Retina (tissue), 1 donor: ENCODE results near the gene ZBTB34.

Experiments
- DNase-seq: peaks from one replicate; pipeline ENCODE4 v3.0.0-alpha.2; 2016

ZBTB34 gene

GRCh38 chr9:126932871-126933321, 72.5 kb downstream of the ZBTB34 start:
- DNase-seq: no peak

GRCh38 chr9:126933334-126933980, 73.0 kb downstream of the ZBTB34 start:
- no peak for DNase-seq

- no peak for DNase-seq
These were observed 74.0 kb downstream of the ZBTB34 start for GRCh38 chr9:126934441-126934840.
